Stimulated activated CD4-positive, alpha-beta T cell treated with anti-CD3 and anti-CD28 coated beads, Interleukin-12 subunit alpha, Interleukin-12 subunit beta, amount 100 ng/mL, for 48 hours (primary cell): Measurements from ENCODE around the gene PYGB.
"Not testable (repeated sequence)": the region's sequence is repeated elsewhere in the genome, so short reads cannot be mapped to it uniquely, and the experiment has no call there.

Source experiments
- DNase-seq, 3 donors: peaks; one replicate each; pipeline ENCODE4 v3.0.0-alpha.2; 2020; ENCODE audit warnings: low read depth in 2 of 3, low spot score in 1 of 3

The PYGB gene

GRCh38 chr20:25325997-25326396, 78.1 kb downstream of the PYGB start:
- no peak for DNase-seq

GRCh38 chr20:25327521-25328235, 79.8 kb downstream of the PYGB start:
- DNase-seq: no peak

GRCh38 chr20:25328954-25329498, 81.1 kb downstream of the PYGB start:
- no peak for DNase-seq

- not testable (repeated sequence) for DNase-seq
Measured at GRCh38 chr20:25334972-25335371, 87.1 kb downstream of the PYGB start.

GRCh38 chr20:25336561-25337422, 88.9 kb downstream of the PYGB start:
- no peak for DNase-seq

GRCh38 chr20:25338112-25339023, 90.5 kb downstream of the PYGB start:
- no peak for DNase-seq

- no peak for DNase-seq
Measured at GRCh38 chr20:25339608-25340007, 91.7 kb downstream of the PYGB start.

- DNase-seq: no peak
Measured at GRCh38 chr20:25340380-25340779, 92.5 kb downstream of the PYGB start.

GRCh38 chr20:25341716-25342680, 94.1 kb downstream of the PYGB start:
- DNase-seq: no peak

GRCh38 chr20:25344634-25345033, 96.7 kb downstream of the PYGB start:
- no peak for DNase-seq

- no peak for DNase-seq
Measured at GRCh38 chr20:25345721-25346120, 97.8 kb downstream of the PYGB start.

- no peak for DNase-seq
Measured at GRCh38 chr20:25346349-25346748, 98.5 kb downstream of the PYGB start.
